Measurements from ENCODE around the gene SAPCD1.

Gene SAPCD1

GRCh38 chr6:31762356-31762755 is at the start of gene SAPCD1:
Gene SAPCD1, plus strand, starts transcription at chr6:31762656. Its CDS starts 399 bp downstream, at chr6:31763055.
- no peak for DNase-seq (ENCODE audit: low read depth in 2 of 2)

- no peak for DNase-seq (ENCODE audit: low read depth in 2 of 2)
These were observed 49.0 kb upstream of the SAPCD1 start for GRCh38 chr6:31713465-31713864.

GRCh38 chr6:31713991-31714684 is 48.3 kb upstream of the SAPCD1 start:
- no peak for DNase-seq (ENCODE audit: low read depth in 2 of 2)

GRCh38 chr6:31715022-31715958 is 47.2 kb upstream of the SAPCD1 start, which contains the start of gene LY6G6D:
Gene LY6G6D, plus strand, starts transcription at chr6:31715348. Its CDS starts 8 bp downstream, at chr6:31715356.
- DNase-seq (ENCODE audit: low read depth in 2 of 2), result no peak

- no peak for DNase-seq (ENCODE audit: low read depth in 2 of 2)
These were observed 44.8 kb upstream of the SAPCD1 start for GRCh38 chr6:31717499-31718222.

GRCh38 chr6:31718265-31718664 is 44.2 kb upstream of the SAPCD1 start:
- no peak for DNase-seq (ENCODE audit: low read depth in 2 of 2)

- DNase-seq (ENCODE audit: low read depth in 2 of 2), result no peak
These were observed 43.5 kb upstream of the SAPCD1 start for GRCh38 chr6:31719001-31719400.

GRCh38 chr6:31720196-31720770 is 42.2 kb upstream of the SAPCD1 start:
- DNase-seq (ENCODE audit: low read depth in 2 of 2), result no peak

GRCh38 chr6:31721351-31722020 is 41.0 kb upstream of the SAPCD1 start, which contains the start of gene LY6G6C:
Gene LY6G6C, minus strand, starts transcription at chr6:31721746. Its CDS starts 67 bp downstream, at chr6:31721679.
- DNase-seq (ENCODE audit: low read depth in 2 of 2), result no peak

- no peak for DNase-seq (ENCODE audit: low read depth in 2 of 2)
These were observed 40.3 kb upstream of the SAPCD1 start for GRCh38 chr6:31722173-31722572.

- no peak for DNase-seq (ENCODE audit: low read depth in 2 of 2)
These were observed 39.0 kb upstream of the SAPCD1 start, which contains the start of gene MPIG6B for GRCh38 chr6:31723245-31723979. Gene MPIG6B, plus strand, starts transcription at chr6:31723373. Its CDS starts 11 bp downstream, at chr6:31723384.

GRCh38 chr6:31723980-31724691 is 38.3 kb upstream of the SAPCD1 start:
- DNase-seq (ENCODE audit: low read depth in 2 of 2), result no peak

- no peak for DNase-seq (ENCODE audit: low read depth in 2 of 2)
These were observed 36.7 kb upstream of the SAPCD1 start for GRCh38 chr6:31725502-31726350.

GRCh38 chr6:31727034-31727716 is 35.3 kb upstream of the SAPCD1 start:
- DNase-seq (ENCODE audit: low read depth in 2 of 2), result no peak

GRCh38 chr6:31727717-31728671 is 34.5 kb upstream of the SAPCD1 start:
- no peak for DNase-seq (ENCODE audit: low read depth in 2 of 2)

GRCh38 chr6:31728767-31729514 is 33.5 kb upstream of the SAPCD1 start, which contains the start of gene DDAH2:
Gene DDAH2, minus strand, starts transcription at chr6:31729299. Its CDS starts 138 bp downstream, at chr6:31729161.
- DNase-seq (ENCODE audit: low read depth in 2 of 2), result no peak

Measured in stimulated activated CD8-positive, alpha-beta memory T cell treated with anti-CD3 and anti-CD28 coated beads, Interleukin-15, amount 100 ng/mL, for 48 hours (primary cell).